HAP-1 (cell line): ENCODE measurements around the gene KIF25.

Experiments
- DNase-seq, 2 experiments: peaks; one replicate each; pipeline ENCODE4 v3.0.0-alpha.2; 2016 to 2020; ENCODE audit warnings: low spot score in 2 of 2
- H3K27me3 ChIP-seq: fragments of 250-450 bp; sonication (Bioruptor Pico); 2 replicates; pipeline ENCODE4 v1.5.1; 2020; ENCODE audit warnings: low read depth, mild to moderate bottlenecking, moderate library complexity
- H3K36me3 ChIP-seq: fragments of 250-450 bp; sonication (Bioruptor Pico); replicated peaks from 2 replicates; pipeline ENCODE4 v1.5.1; 2020; ENCODE audit warnings: mild to moderate bottlenecking
- H3K4me1 ChIP-seq: fragments of 250-450 bp; sonication (Bioruptor Pico); 2 replicates; pipeline ENCODE4 v1.5.1; 2020; ENCODE audit warnings: mild to moderate bottlenecking
- H3K4me3 ChIP-seq: fragments of 250-450 bp; sonication (Bioruptor Pico); 2 replicates; pipeline ENCODE4 v1.5.1; 2020; ENCODE audit warnings: mild to moderate bottlenecking, moderate library complexity
- H3K9me3 ChIP-seq: fragments of 250-450 bp; sonication (Bioruptor Pico); 2 replicates; pipeline ENCODE4 v1.5.1; 2020; ENCODE audit warnings: mild to moderate bottlenecking, moderate library complexity
- in situ Hi-C: fragments of 300-500 bp; cut with MboI; formaldehyde crosslinking; loops from 3 replicates; pipeline ENCODE4 v1.14.3; 2020; ENCODE audit warnings: low sequenced_read_pairs, inconsistent platforms, mixed read lengths

Gene KIF25

DNA sequence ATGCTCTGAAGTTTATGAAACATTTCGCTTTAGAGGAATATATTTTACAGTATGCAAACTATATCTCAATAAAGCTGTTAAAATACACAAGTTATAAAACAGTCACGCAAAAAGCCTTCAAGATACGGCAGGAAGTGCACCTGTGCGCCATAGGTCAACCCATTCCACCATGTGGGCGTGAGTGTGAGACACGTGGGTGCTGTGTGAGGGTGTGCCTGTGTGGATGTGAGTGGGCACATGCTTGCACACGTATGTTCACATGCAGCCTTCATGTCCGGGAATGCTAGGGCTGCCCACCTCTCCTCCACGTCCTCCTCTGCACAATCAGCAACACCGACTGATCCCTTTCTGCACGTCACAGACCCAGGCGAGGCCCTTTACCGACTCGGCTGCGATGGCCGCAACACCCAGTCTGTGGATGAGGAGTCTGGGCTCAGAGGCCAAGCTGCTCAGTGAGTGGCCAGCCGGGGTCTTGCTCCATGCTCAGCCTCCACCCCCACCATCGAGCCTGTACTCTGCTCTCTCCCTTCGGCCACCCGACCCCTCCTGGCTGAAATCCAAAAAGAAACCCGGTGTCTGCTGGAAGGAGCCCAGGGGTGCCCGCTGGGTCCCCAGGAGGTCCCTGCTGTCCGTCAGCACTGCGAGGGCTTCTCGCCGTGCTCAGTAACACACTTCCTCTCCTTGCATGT lies 84.5 kb downstream of the KIF25 start:
- in situ Hi-C loops, result no loop called here
- no peak overlapping the region for H3K4me3 ChIP-seq
- no peaks in the 10 kb centered on the region for H3K4me1 ChIP-seq
- no peaks in the 10 kb centered on the region for H3K36me3 ChIP-seq
- H3K27me3 ChIP-seq, result no peaks in the 10 kb centered on the region
- no peaks in the 10 kb centered on the region for H3K9me3 ChIP-seq
- DNase-seq, result no peak

- Histone ChIP-seq H3K27me3 (no peaks in the 10 kb centered on the region), H3K9me3 (no peaks in the 10 kb centered on the region), H3K4me1 (no peaks in the 10 kb centered on the region), H3K4me3 (no peak overlapping the region), H3K36me3 (no peaks in the 10 kb centered on the region)
- no peak for DNase-seq
- in situ Hi-C loops, result no loop called here
Observed at GRCh38 chr6:168082860-168083513, 85.5 kb downstream of the KIF25 start.

DNA sequence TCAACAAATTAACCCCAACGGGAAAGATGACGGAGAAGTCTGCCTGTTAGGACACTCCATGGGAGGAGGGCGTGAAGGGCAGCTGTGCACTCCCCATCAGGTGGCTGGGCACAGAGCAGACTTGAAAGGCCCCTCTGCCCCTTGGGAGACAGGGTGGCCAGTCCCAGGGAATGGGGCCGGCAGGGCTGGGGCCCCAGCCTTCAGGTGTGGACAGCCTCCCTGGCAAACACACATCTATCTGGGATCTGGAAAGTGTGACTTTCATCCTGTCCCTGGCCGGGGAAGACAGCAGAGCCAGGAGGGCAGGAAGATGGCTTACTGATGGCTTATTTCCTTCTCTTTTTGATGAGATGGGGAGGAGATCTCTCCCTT lies 86.0 kb downstream of the KIF25 start:
- no peak for DNase-seq
- Histone ChIP-seq H3K9me3 (no peaks in the 10 kb centered on the region), H3K36me3 (no peaks in the 10 kb centered on the region), H3K4me1 (no peaks in the 10 kb centered on the region), H3K4me3 (no peak overlapping the region), H3K27me3 (no peaks in the 10 kb centered on the region)
- in situ Hi-C loops, result no loop called here

GRCh38 chr6:168084465-168085160 lies 87.1 kb downstream of the KIF25 start:
- DNase-seq, result no peak
- H3K4me1 ChIP-seq, result no peaks in the 10 kb centered on the region
- H3K9me3 ChIP-seq, result no peaks in the 10 kb centered on the region
- in situ Hi-C loops, result no loop called here
- no peaks in the 10 kb centered on the region for H3K36me3 ChIP-seq
- H3K27me3 ChIP-seq, result no peaks in the 10 kb centered on the region
- no peak overlapping the region for H3K4me3 ChIP-seq

- Histone ChIP-seq H3K4me1 (no peaks in the 10 kb centered on the region), H3K4me3 (no peak overlapping the region), H3K9me3 (no peaks in the 10 kb centered on the region), H3K36me3 (no peaks in the 10 kb centered on the region), H3K27me3 (no peaks in the 10 kb centered on the region)
- in situ Hi-C loops, result no loop called here
- no peak for DNase-seq
Observed at GRCh38 chr6:168086066-168086465, 88.6 kb downstream of the KIF25 start.

DNA sequence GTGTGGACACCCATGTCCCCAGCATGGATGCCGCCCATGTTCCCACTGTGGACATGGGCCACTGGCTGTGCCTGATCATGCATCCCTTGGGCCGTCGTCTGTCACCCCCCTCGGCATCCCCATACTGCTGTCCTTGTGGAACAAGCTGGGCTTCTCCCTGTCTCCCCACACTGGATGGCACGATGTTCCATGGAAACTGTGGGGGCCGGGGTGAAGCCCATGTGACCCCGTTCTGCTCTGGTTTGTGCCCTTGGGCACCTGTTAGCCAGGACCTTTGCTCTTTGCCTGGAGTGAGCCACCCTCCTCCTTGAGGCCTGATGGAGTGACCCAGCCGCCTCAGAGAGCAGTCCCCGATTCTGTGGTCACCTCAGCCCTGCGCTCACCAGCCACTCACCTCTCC lies 89.1 kb downstream of the KIF25 start:
- DNase-seq, result no peak
- no peaks in the 10 kb centered on the region for H3K36me3 ChIP-seq
- no peaks in the 10 kb centered on the region for H3K9me3 ChIP-seq
- no peaks in the 10 kb centered on the region for H3K27me3 ChIP-seq
- no peak overlapping the region for H3K4me3 ChIP-seq
- in situ Hi-C loops, result no loop called here
- H3K4me1 ChIP-seq, result no peaks in the 10 kb centered on the region

DNA sequence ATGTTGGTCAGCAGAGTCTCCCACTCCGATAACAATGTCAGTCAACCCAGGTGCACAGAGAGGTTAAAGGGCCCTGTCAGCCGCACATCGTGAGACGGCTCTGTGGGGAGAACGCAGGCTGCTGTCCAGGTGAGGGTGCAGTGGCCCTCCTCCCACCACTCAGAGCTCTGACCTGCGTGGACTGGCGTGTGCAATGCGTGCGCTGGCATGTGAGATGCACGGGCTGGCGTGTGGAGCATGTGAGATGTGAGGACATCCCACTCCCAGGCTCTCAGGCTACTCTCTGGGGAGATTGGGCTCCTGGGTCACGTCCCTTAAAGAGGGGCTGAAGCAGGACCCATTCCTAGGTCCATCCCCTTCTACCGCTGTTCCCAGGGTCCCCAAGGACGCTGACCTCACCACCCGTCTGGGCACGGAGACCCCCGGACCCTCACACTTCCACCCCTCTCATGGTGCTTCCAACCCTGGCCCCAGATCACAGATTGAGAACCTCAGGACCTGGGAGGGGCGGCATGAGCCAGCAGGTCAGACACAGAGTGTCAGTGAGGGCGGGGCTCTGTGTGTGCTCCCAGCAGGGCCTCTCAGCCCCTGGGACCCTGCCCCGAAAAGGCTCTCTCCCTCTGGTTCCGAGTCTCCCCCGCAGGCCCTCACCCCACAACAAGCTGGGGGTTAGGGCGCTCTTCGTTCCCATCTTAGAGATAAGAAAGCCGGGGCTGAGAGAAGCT lies 90.1 kb downstream of the KIF25 start:
- in situ Hi-C loops, result no loop called here

GRCh38 chr6:168088161-168089053 lies 90.9 kb downstream of the KIF25 start:
- DNase-seq, result peak; percentile 8 to 44
- no peaks in the 10 kb centered on the region for H3K4me1 ChIP-seq
- in situ Hi-C loops, result no loop called here

More for the DNA sequence above, 90.1 kb downstream of the KIF25 start:
- H3K4me1 ChIP-seq, result no peaks in the 10 kb centered on the region
- no peak overlapping the region for H3K4me3 ChIP-seq
- no peaks in the 10 kb centered on the region for H3K27me3 ChIP-seq
- H3K9me3 ChIP-seq, result no peaks in the 10 kb centered on the region
- no peaks in the 10 kb centered on the region for H3K36me3 ChIP-seq
- no peak for DNase-seq

DNA sequence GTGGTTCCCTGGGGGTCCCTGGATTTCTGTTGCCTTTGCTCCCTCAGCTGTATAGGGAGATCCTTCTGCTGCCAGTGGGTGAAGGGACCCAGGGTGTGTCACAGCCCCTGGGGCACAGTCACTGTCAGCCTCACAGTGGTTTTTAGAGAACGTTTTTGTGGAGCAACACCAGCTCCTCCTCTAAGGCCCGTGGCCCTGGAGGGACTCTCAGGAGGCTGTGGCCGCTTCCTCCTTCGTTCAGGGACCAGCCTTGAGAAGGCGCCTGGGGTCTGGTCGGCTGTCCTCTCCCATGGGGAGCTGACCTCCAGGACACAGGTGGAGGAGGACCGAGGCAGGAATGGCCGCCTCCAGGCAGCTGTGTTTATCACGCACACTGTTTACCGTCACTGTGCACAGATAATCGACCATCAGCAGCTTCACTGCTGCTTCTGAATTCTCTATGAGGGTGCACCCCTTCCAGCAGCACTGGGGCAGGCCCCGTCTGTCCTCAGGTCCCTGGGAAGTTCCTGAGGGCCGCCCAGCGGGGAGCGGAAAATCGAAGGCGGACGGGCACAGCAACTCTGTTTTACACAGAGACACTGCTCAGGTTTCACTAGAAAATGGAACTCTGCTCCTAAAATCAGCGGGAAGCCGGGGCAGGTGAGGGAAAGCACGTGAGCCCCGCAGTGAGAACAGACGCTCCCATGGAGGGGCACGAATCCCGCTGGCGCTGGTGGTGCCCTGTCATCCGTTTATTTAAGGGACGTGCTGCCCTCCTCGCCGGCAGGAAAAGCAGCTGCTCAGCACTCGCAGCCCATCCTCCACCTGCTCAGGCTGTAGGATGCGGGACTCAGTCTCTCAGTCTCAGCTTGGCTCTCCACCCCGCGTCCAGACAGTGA lies 92.0 kb downstream of the KIF25 start:
- Histone ChIP-seq H3K9me3 (no peaks in the 10 kb centered on the region), H3K36me3 (no peaks in the 10 kb centered on the region), H3K4me1 (no peaks in the 10 kb centered on the region), H3K27me3 (no peaks in the 10 kb centered on the region), H3K4me3 (no peak overlapping the region)
- in situ Hi-C loops, result no loop called here
- DNase-seq, result no peak

More at GRCh38 chr6:168088161-168089053, 90.9 kb downstream of the KIF25 start:
- no peak overlapping the region for H3K4me3 ChIP-seq
- no peaks in the 10 kb centered on the region for H3K27me3 ChIP-seq
- no peaks in the 10 kb centered on the region for H3K9me3 ChIP-seq
- no peaks in the 10 kb centered on the region for H3K36me3 ChIP-seq

- in situ Hi-C loops, result no loop called here
- no peaks in the 10 kb centered on the region for H3K4me1 ChIP-seq
Observed at GRCh38 chr6:168090064-168090690, 92.7 kb downstream of the KIF25 start.

GRCh38 chr6:168090706-168091105 lies 93.2 kb downstream of the KIF25 start:
- DNase-seq, result no peak
- no peaks in the 10 kb centered on the region for H3K9me3 ChIP-seq
- no peaks in the 10 kb centered on the region for H3K4me1 ChIP-seq
- no peak overlapping the region for H3K4me3 ChIP-seq
- H3K36me3 ChIP-seq, result no peaks in the 10 kb centered on the region
- in situ Hi-C loops, result no loop called here
- no peaks in the 10 kb centered on the region for H3K27me3 ChIP-seq

More at GRCh38 chr6:168090064-168090690, 92.7 kb downstream of the KIF25 start:
- no peak overlapping the region for H3K4me3 ChIP-seq
- H3K36me3 ChIP-seq, result no peaks in the 10 kb centered on the region
- no peak for DNase-seq
- H3K27me3 ChIP-seq, result no peaks in the 10 kb centered on the region
- H3K9me3 ChIP-seq, result no peaks in the 10 kb centered on the region
